PC-3 (cell line): ENCODE measurements around the gene TMEM98. TPM values are rescaled to one million over a fixed set of nuclear protein-coding genes. Genes with fewer than 3 reads are reported as not detected.
A peak's percentile ranks its signal among the peaks of the same experiment; 100 is the strongest.
"Not testable (repeated sequence)": the region's sequence is repeated elsewhere in the genome, so short reads cannot be mapped to it uniquely, and the experiment has no call there.

ENCODE experiments used
- ATAC-seq: fragments of 200-7000 bp; cut with Tn5 transposase; 2 replicates; pipeline ENCODE4 v1.9.1; 2020; ENCODE audit warnings: mild to moderate bottlenecking, moderate library complexity
- BruUV-seq: library from RNA; stranded (reverse); fragments of 400-500 nt; replicated peaks from 2 replicates; lab custom pipeline; 2021; lab: Mats Ljungman, UMichigan
- CTCF ChIA-PET: fragments of 300-600 bp; sonication (Branson Sonifier 250); formaldehyde crosslinking; loops from one replicate; lab custom pipeline; 2022; ENCODE audit warnings: antibody characterized with exemption; lab: Charles Lee
- POLR2A ChIA-PET: fragments of 300-600 bp; sonication (Branson Sonifier 250); formaldehyde crosslinking; loops from one replicate; lab custom pipeline; 2022; ENCODE audit warnings: antibody characterized with exemption; ENCODE audit not compliant: unreplicated experiment; lab: Charles Lee
- DNase-seq: peaks from one replicate; pipeline ENCODE4 v3.0.0-alpha.2; 2015
- H2AFZ ChIP-seq: fragments of 300-600 bp; sonication (generic); 2 replicates; pipeline ENCODE4 v1.6.0; 2016; ENCODE audit warnings: antibody characterized with exemption, low read length
- H3F3A ChIP-seq: fragments of 300-600 bp; sonication (generic); one replicate; pipeline ENCODE4 v1.6.0; 2017; ENCODE audit warnings: antibody characterized with exemption, low read length, control low read depth, mild to moderate bottlenecking; ENCODE audit not compliant: unreplicated experiment
- H3K27ac ChIP-seq: fragments of 300-600 bp; sonication (generic); 2 replicates; pipeline ENCODE4 v1.5.1; 2016; ENCODE audit warnings: mild to moderate bottlenecking, low read length
- H3K27me3 ChIP-seq: fragments of 300-600 bp; sonication (generic); 2 replicates; pipeline ENCODE4 v1.6.1; 2016; ENCODE audit warnings: low read length, mixed read lengths
- H3K36me3 ChIP-seq: fragments of 300-600 bp; sonication (generic); 2 replicates; pipeline ENCODE4 v1.6.1; 2016; ENCODE audit warnings: low read depth, mixed run types, low read length, mixed read lengths
- H3K4me1 ChIP-seq: fragments of 300-600 bp; sonication (generic); 2 replicates; pipeline ENCODE4 v1.5.1; 2016; ENCODE audit warnings: low read length; ENCODE audit not compliant: insufficient read depth
- H3K4me2 ChIP-seq: fragments of 300-600 bp; sonication (generic); 2 replicates; pipeline ENCODE4 v1.6.0; 2016; ENCODE audit warnings: low read length
- H3K4me3 ChIP-seq: fragments of 300-600 bp; sonication (generic); 2 replicates; pipeline ENCODE4 v1.5.1; 2016; ENCODE audit warnings: mild to moderate bottlenecking, low read length, mixed read lengths
- H3K79me2 ChIP-seq: fragments of 300-600 bp; sonication (generic); 2 replicates; pipeline ENCODE4 v1.6.1; 2017; ENCODE audit warnings: low read length, mixed read lengths
- H3K9ac ChIP-seq: fragments of 300-600 bp; sonication (generic); 2 replicates; pipeline ENCODE4 v1.6.0; 2016; ENCODE audit warnings: mild to moderate bottlenecking, low read length
- H3K9me2 ChIP-seq: fragments of 300-600 bp; sonication (generic); replicated peaks from 2 replicates; pipeline ENCODE4 v1.6.1; 2016; ENCODE audit warnings: mixed run types, low read length, mixed read lengths
- H3K9me3 ChIP-seq: fragments of 300-600 bp; sonication (generic); 2 replicates; pipeline ENCODE4 v1.6.1; 2016; ENCODE audit warnings: low read length, mixed read lengths
- H4K20me1 ChIP-seq: fragments of 300-600 bp; sonication (generic); 2 replicates; pipeline ENCODE4 v1.6.1; 2016; ENCODE audit warnings: low read length, mixed read lengths
- CTCF ChIP-seq: fragments of 300-600 bp; sonication (generic); conservative IDR thresholded peaks from 2 replicates; pipeline ENCODE4 v1.5.1; 2017; ENCODE audit warnings: antibody characterized with exemption, low read depth, mild to moderate bottlenecking, low read length
- EZH2 ChIP-seq: fragments of 300-600 bp; sonication (generic); IDR thresholded peaks from one replicate; pipeline ENCODE4 v1.6.1; 2017; ENCODE audit warnings: antibody characterized with exemption, mild to moderate bottlenecking, low read length; ENCODE audit not compliant: unreplicated experiment
- EZH2phosphoT487 ChIP-seq: fragments of 300-600 bp; sonication (generic); IDR thresholded peaks from 2 replicates; pipeline ENCODE4 v1.6.1; 2018; ENCODE audit warnings: mild to moderate bottlenecking, antibody characterized with exemption, low read length, borderline replicate concordance
- intact Hi-C: fragments of 100-400 bp; cut with micrococcal nuclease; formaldehyde crosslinking; loops from 2 replicates; pipeline ENCODE4 v1.9.0; 2023
- total RNA-seq: library from RNA; depleted of rRNA; stranded (reverse); fragments of >200 nt; gene quantifications from 2 replicates; pipeline ENCODE4 v1.2.3, GENCODE V29; 2014

The TMEM98 gene
- total RNA-seq, 1 experiment from 2014 or later, result 59.4 TPM

- H3K27ac ChIP-seq, result no peak overlapping the region
- BruUV-seq, result no TSS peak
- CTCF ChIA-PET, result no interaction called here
- no peaks in the 10 kb centered on the region for H3K9me3 ChIP-seq
- ATAC-seq (no peak), DNase-seq (no peak)
- POLR2A ChIA-PET, result no interaction called here
- H3K36me3 ChIP-seq, result no peaks in the 10 kb centered on the region
- no peak overlapping the region for H3K9ac ChIP-seq
- H3K27me3 ChIP-seq, result no peaks in the 10 kb centered on the region
- intact Hi-C loops, result no loop called here
- no peaks in the 10 kb centered on the region for H3K9me2 ChIP-seq
- H3K4me2 ChIP-seq, result no peak overlapping the region
- H2AFZ ChIP-seq, result no peak overlapping the region
- TF ChIP-seq EZH2phosphoT487 (no peak), EZH2 (no peak), CTCF (no peak)
- H3K4me1 ChIP-seq, result no peaks in the 10 kb centered on the region
- H3K4me3 ChIP-seq, result no peak overlapping the region
- H3K79me2 ChIP-seq, result no peaks in the 10 kb centered on the region
- H4K20me1 ChIP-seq, result no peaks in the 10 kb centered on the region
- H3F3A ChIP-seq, result no peaks in the 10 kb centered on the region
These were observed 6.9 kb upstream of the TMEM98 start for GRCh38 chr17:32921017-32921416.

GRCh38 chr17:32923905-32924304 lies 4.0 kb upstream of the TMEM98 start:
- H3K9ac ChIP-seq, BruUV-seq, CTCF ChIA-PET, H3K9me2 ChIP-seq, intact Hi-C loops, H2AFZ ChIP-seq, H3K27ac ChIP-seq, H3K4me2 ChIP-seq, POLR2A ChIA-PET, H3K36me3 ChIP-seq, H3K27me3 ChIP-seq, H3K9me3 ChIP-seq, H3K79me2 ChIP-seq, H3F3A ChIP-seq, H4K20me1 ChIP-seq, H3K4me3 ChIP-seq: not testable (repeated sequence)
- DNase-seq, result peak; percentile 54
- peaks cover 11% of the 10 kb centered on the region; the same call in 1 of the 2 replicates for H3K4me1 ChIP-seq
- ATAC-seq, result peak; percentile 37; the same call in 1 of the 2 replicates

GRCh38 chr17:32926183-32926582 lies 1.8 kb upstream of the TMEM98 start:
- no peak overlapping the region for H2AFZ ChIP-seq
- H3K9me3 ChIP-seq, result no peaks in the 10 kb centered on the region
- DNase-seq, result no peak
- H4K20me1 ChIP-seq, result no peaks in the 10 kb centered on the region
- no peaks in the 10 kb centered on the region for H3K79me2 ChIP-seq
- H3K27ac ChIP-seq, result no peak overlapping the region
- no peak overlapping the region for H3K4me3 ChIP-seq
- no peaks in the 10 kb centered on the region for H3F3A ChIP-seq
- H3K27me3 ChIP-seq, result no peaks in the 10 kb centered on the region
- intact Hi-C loops, result no loop called here
- ChIA-PET POLR2A (no interaction called here), CTCF (no interaction called here)
- no peaks in the 10 kb centered on the region for H3K9me2 ChIP-seq
- no peaks in the 10 kb centered on the region for H3K36me3 ChIP-seq
- no peak overlapping the region for H3K9ac ChIP-seq
- H3K4me2 ChIP-seq, result no peak overlapping the region
- no peak for ATAC-seq
- TF ChIP-seq EZH2 (no peak), EZH2phosphoT487 (no peak), CTCF (no peak)
- BruUV-seq, result no TSS peak
- peaks cover 12% of the 10 kb centered on the region; the same call in 1 of the 2 replicates for H3K4me1 ChIP-seq

- H3K4me2 ChIP-seq, intact Hi-C loops: not testable (repeated sequence)
These were observed 1.2 kb upstream of the TMEM98 start for GRCh38 chr17:32926789-32927188.

More at GRCh38 chr17:32926789-32927188, 1.2 kb upstream of the TMEM98 start:
- H3K4me3 ChIP-seq, ATAC-seq, H3K79me2 ChIP-seq, CTCF ChIA-PET, H3K27ac ChIP-seq, H2AFZ ChIP-seq, H3K9me2 ChIP-seq, H3K9ac ChIP-seq, DNase-seq, H3K36me3 ChIP-seq, BruUV-seq, H3K9me3 ChIP-seq, POLR2A ChIA-PET, H3F3A ChIP-seq, H4K20me1 ChIP-seq, H3K27me3 ChIP-seq: not testable (repeated sequence)
- peaks cover 17% of the 10 kb centered on the region; the same call in 1 of the 2 replicates for H3K4me1 ChIP-seq
